GM21737 (cell line): ENCODE data around the gene TRAM2.
A peak's percentile ranks its signal among the peaks of the same experiment; 100 is the strongest.

Experiments used
- ATAC-seq: cut with Tn5 transposase; IDR thresholded peaks from one replicate; pipeline ENCODE4 v1.9.1; 2021; ENCODE audit warnings: mild to moderate bottlenecking, moderate library complexity; ENCODE audit not compliant: unreplicated experiment

The TRAM2 gene

GRCh38 chr6:52595000-52595795 is 18.3 kb upstream of the TRAM2 start:
- ATAC-seq: peak; percentile 50

GRCh38 chr6:52594221-52594620 is 17.4 kb upstream of the TRAM2 start:
- no peak for ATAC-seq

DNA sequence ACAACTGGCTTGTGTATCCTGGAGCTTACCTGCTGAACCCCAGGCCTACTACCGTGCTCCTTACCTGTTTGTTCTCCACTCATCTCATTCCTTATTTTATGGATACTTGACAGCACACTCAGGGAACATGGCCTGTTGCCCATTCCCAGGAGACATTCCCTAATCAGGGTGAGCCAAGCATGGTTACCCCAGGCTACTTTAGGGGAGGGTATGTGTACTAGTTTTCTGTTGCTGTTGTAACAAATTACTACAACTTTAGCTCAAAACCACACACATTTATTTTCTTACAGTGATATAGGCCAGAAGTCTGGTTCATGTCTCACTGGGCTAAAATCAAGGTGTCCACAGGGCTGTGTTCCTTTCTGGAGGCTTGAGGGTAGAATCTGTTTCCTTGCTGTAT is 15.0 kb upstream of the TRAM2 start:
- ATAC-seq: no peak

DNA sequence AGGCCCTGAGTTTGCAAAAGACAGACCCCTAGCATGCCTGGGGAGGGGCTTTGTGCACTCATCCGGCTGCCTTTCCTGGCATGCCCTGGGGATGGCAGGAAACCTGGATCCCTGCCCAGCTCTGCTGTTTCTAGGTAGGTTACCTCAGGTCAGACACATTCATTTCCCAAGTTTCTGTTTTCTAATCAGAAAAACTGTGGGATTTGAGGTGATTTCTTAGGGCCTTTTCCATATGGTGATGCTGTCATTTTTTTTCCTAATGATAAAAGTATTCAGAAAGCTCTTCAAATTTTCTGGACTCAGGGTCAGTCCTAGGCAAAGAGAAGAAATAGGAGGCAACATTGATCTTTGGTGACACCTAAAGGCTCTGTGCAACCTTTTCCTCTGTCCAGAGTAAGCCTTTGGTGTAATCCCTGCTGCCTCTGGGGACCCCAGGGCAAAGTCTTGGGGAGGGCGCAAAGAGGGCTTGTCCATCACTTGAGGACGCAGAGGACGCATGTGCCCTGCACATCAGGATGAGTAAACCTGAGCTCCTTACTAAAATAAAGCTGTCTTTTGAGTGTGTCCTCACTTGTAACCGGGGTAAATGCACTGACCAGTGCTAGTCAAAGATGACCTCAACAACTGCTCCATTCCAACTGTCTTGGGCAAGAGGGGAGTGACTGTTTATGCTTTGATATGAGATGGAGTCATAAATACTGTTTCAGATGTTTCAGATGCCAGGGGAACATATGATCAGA is 13.5 kb upstream of the TRAM2 start:
- ATAC-seq: no peak

DNA sequence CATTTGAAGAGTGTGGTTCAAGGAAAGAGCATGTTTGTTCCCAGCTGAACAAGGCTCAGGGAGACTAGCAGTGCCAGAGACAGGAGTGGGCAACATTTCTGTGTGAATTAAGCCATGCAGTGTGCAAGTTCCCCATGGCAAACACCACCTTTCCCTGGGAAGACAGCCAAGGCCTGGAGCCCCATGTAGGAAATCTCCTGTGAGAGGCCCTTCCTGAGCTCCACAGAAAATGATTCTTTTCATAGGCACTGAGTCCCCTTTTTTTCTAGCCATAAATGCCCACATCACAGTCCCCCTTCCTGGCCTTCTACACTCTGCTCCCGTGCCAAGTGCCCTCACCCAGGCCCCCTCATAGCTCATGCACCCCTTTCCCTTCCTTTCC is 11.8 kb upstream of the TRAM2 start:
- ATAC-seq: no peak

GRCh38 chr6:52588087-52588709 is 11.3 kb upstream of the TRAM2 start:
- no peak for ATAC-seq

DNA sequence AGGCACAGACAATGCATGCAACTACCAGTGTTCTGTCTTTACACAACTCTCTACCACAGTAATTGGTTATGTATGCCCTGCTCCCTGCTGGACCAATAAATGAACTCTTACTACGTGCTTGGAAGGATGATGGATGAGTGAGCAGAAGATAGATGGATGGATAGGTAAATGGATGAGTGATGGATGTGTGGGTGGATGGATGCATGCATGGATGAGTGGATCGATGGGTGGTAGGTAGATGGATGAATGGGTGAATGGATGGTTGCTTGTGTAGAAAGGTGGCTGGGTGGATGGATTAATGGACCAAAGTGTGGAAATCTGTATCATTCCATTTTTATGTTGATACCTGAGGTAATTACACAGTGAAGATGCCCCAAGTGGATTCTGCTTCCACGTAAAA is 10.1 kb upstream of the TRAM2 start:
- ATAC-seq: no peak

DNA sequence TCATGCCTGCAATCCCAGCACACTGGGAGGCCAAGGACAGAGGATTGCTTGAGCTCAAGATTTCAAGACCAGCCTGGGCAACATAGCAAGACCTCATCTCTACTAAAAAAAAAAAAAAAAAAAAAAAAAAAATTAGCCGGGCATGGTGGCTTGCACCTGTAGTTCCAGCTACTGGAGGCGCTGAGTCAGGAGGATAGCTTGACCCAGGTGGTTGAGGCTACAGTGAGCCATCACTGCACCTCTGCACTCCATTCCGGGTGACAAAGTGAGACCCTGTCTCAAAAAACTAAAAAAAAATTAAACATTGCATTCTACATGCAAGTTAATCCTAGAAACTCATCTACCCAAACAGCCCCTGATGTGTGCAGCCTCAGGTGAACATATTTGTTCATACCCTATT is 7.3 kb upstream of the TRAM2 start:
- no peak for ATAC-seq

GRCh38 chr6:52582996-52583395 is 6.1 kb upstream of the TRAM2 start:
- no peak for ATAC-seq

- no peak for ATAC-seq
These were observed 5.6 kb upstream of the TRAM2 start for GRCh38 chr6:52582446-52582845.

GRCh38 chr6:52580905-52581304 is 4.0 kb upstream of the TRAM2 start:
- no peak for ATAC-seq

DNA sequence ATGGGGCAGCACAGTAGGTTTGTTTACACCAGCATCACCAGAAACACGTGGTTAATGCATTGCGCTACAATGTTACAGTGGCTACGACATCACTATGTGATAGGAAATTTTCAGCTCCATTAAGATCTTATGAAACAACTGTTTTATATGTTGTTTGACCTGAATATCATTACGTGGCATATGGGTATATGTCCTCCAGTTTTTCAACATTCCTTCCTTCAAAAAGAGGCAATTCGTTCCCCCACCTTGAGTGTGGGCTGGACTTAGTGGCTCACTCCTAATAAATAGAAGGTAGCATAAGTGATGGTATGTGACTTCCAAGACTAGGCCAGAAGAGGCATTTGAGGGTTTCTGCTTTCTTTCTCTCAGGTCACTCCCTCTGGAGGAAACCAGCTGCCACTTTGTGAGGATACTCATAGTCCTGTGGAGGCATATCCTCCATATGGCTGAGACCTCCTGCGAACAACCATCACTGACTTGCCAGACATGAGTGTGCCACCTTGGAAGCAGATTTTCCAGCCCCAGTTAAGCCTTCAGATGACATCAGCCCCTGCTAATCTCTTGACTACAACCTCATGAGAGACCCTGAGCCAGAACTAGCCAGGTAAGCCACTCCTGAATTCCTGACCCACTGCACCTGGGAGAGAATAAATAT is 2.3 kb upstream of the TRAM2 start:
- ATAC-seq: no peak

- ATAC-seq: no peak
These were observed 1.1 kb upstream of the TRAM2 start for GRCh38 chr6:52577778-52578463.

DNA sequence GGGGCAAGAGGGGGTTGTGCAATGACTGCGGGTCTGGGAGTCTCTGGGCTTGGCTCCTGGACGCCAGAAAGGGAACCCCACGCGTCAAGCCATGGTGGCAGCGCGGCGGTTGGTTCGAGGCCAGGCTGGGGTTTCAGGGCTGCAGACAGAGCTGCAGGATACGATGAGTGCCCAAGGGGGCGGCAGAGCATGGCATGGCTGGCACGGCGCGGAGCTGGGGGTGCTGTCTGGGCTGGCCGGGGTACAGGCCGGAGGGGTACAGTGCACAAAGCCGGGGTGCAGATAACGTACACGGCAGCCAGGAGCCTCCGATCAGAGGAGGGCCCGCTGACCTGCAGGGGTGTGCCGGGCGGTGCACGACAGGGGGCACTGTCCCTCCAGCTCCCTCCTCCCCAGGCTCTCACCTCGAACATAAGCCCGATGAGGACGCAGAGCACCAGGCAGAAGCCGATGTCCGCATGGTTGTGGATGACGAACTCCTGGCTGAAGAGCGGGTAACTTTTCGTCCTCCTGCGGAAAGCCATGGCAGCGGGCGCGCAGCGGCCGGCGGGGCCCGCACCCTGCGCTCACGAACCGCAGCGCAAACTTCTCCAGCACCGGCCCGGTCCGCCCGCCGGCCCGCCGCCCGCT is 353 bp downstream of the TRAM2 start:
- peak; percentile 57 for ATAC-seq

DNA sequence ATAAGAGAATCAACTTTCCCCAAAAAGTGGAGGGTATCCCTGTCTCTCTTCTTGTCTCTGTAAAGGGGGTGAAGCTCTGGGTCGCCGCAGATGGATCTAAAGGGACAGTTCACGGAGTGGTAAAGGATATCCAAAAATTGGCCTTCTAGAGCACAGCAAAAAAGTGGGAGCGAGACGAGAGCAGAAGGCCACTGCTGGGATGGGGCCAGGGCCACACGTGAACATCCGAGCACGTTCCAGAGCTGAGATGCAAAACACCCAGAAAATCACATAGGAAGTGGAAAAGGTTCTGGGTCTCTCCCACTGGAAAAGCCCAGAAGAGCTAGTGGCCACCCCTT is 837 bp downstream of the TRAM2 start:
- ATAC-seq: no peak

- ATAC-seq: no peak
These were observed 1.4 kb downstream of the TRAM2 start for GRCh38 chr6:52575502-52575892.

DNA sequence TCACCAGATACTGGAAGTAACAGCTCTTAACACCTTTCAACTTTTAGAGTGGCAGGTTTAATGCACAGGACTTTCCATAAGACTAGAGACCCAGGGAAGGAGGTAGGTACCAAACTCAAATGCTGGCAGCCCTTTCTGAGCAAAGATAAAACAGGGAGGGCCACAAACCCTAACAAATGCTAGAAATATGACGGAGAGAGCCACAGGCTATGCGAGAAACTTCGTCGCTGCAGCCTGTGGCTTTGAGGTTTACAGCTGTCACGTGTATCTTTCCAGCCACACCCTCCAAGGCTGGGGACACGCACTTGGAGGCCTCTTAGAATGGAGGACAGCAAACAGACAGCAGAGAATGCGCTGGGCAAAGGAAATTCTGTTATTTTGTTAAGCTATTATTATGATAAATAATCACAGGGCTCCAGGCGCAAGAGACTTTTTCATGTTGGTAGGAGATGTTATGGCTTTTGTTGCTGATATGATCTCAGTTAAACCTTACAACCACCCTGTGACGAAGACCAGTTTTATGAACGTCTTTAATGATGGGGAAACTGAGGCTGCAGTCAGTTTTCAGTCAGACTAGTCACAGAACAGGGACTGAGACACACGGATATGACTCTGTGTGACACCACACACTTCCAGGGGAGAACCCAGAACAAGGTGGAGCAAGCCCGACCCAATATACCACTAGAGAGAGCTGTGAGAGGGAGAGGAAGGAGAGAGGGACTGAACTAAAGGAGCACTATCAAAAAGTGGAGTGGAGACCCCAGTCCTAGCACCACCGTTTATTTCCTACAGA is 2.0 kb downstream of the TRAM2 start:
- ATAC-seq: peak; percentile 42

GRCh38 chr6:52573295-52573694 is 3.6 kb downstream of the TRAM2 start:
- no peak for ATAC-seq

DNA sequence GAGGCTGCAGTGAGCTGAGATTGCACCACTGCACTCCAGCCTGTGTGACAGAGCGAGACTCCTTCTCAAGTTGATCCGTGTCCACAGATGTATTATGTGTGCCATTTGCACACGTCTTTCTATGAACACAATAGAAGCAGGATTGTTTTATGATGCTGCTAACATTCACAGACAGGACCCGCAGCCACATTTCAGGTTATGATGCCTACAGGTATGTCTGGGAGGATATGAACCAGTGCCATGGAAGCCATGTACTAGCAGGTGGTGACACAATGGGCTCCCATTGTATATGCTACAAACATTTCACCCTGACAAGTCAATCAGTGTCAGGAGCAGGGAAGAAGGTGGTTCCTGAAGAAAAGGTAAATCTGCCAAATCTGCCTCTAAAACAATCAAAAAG is 4.3 kb downstream of the TRAM2 start:
- no peak for ATAC-seq
